GM21381 (cell line): ENCODE data around the gene GAL3ST3.
"Not testable (repeated sequence)": the region's sequence is repeated elsewhere in the genome, so short reads cannot be mapped to it uniquely, and the experiment has no call there.

Experiments used
- ATAC-seq: cut with Tn5 transposase; IDR thresholded peaks from one replicate; pipeline ENCODE4 v1.9.1; 2021; ENCODE audit warnings: mild to moderate bottlenecking, moderate library complexity; ENCODE audit not compliant: unreplicated experiment

Gene GAL3ST3

GRCh38 chr11:66015454-66015881, 33.5 kb downstream of the GAL3ST3 start:
- ATAC-seq = no peak

GRCh38 chr11:66014804-66015453, 34.0 kb downstream of the GAL3ST3 start:
- ATAC-seq = no peak

GRCh38 chr11:66013762-66014100, 35.2 kb downstream of the GAL3ST3 start:
- ATAC-seq = no peak

- no peak for ATAC-seq
Observed at GRCh38 chr11:66012946-66013761, 35.8 kb downstream of the GAL3ST3 start.

- no peak for ATAC-seq
Observed at GRCh38 chr11:66012371-66012945, 36.5 kb downstream of the GAL3ST3 start.

GRCh38 chr11:66011785-66012303, 37.1 kb downstream of the GAL3ST3 start, which contains the start of gene CST6:
Gene CST6, plus strand, starts transcription at chr11:66012008. Its CDS starts 37 bp downstream, at chr11:66012045.
- no peak for ATAC-seq

- ATAC-seq = no peak
Observed at GRCh38 chr11:66011239-66011784, 37.6 kb downstream of the GAL3ST3 start.

- not testable (repeated sequence) for ATAC-seq
Observed at GRCh38 chr11:66010036-66010435, 38.9 kb downstream of the GAL3ST3 start.

GRCh38 chr11:66008468-66009101, 40.4 kb downstream of the GAL3ST3 start:
- no peak for ATAC-seq

GRCh38 chr11:66008095-66008467, 40.9 kb downstream of the GAL3ST3 start:
- ATAC-seq = no peak

GRCh38 chr11:66007201-66007634, 41.7 kb downstream of the GAL3ST3 start:
- no peak for ATAC-seq

GRCh38 chr11:66006891-66007176, 42.1 kb downstream of the GAL3ST3 start:
- ATAC-seq = no peak

- no peak for ATAC-seq
Observed at GRCh38 chr11:66006134-66006890, 42.6 kb downstream of the GAL3ST3 start.

GRCh38 chr11:66004186-66004585, 44.8 kb downstream of the GAL3ST3 start:
- no peak for ATAC-seq

- no peak for ATAC-seq
Observed at GRCh38 chr11:66003291-66003690, 45.7 kb downstream of the GAL3ST3 start.

- ATAC-seq = peak; percentile 58
Observed at GRCh38 chr11:66002648-66003225, 46.2 kb downstream of the GAL3ST3 start.

- peak; percentile 65 for ATAC-seq
Observed at GRCh38 chr11:66001942-66002647, 46.9 kb downstream of the GAL3ST3 start, which contains the start of the genes BANF1 and EIF1AD. Gene BANF1, plus strand, starts transcription at chr11:66002503. Its CDS starts 748 bp downstream, at chr11:66003251. Gene EIF1AD, minus strand, starts transcription at chr11:66002157. Its CDS starts 1,768 bp downstream, at chr11:66000389.

- no peak for ATAC-seq
Observed at GRCh38 chr11:65997286-65997685, 51.7 kb downstream of the GAL3ST3 start.

GRCh38 chr11:65992056-65992455, 56.9 kb downstream of the GAL3ST3 start:
- ATAC-seq = no peak
